Retinal pigment epithelial cell (primary cell): Measurements from ENCODE around the gene GBP1.

Source experiments
- DNase-seq: peaks from one replicate; pipeline ENCODE4 v3.0.0-alpha.2; 2010; ENCODE audit warnings: low read depth
- H3K4me3 ChIP-seq: 2 replicates; pipeline ENCODE4 v1.5.1; 2011; ENCODE audit warnings: mild to moderate bottlenecking, low read length, control low read depth, moderate library complexity
- CTCF ChIP-seq: conservative IDR thresholded peaks from 2 replicates; pipeline ENCODE4 v1.5.1; 2011; ENCODE audit warnings: low read depth, low read length, control low read depth, inconsistent platforms

The GBP1 gene

GRCh38 chr1:89044970-89045721 lies 19.9 kb downstream of the GBP1 start:
- no peak for DNase-seq
- no peak overlapping the region for H3K4me3 ChIP-seq
- TF ChIP-seq CTCF = no peak

GRCh38 chr1:89043940-89044339 lies 21.1 kb downstream of the GBP1 start:
- no peak for DNase-seq
- TF ChIP-seq CTCF = no peak
- H3K4me3 ChIP-seq = no peak overlapping the region

- no peak for DNase-seq
- H3K4me3 ChIP-seq = no peak overlapping the region
- no peak for TF ChIP-seq CTCF
These were observed 22.5 kb downstream of the GBP1 start for GRCh38 chr1:89042491-89042890.

- no peak for TF ChIP-seq CTCF
- DNase-seq = no peak
- H3K4me3 ChIP-seq = no peak overlapping the region
These were observed 23.3 kb downstream of the GBP1 start for GRCh38 chr1:89041721-89042120.

GRCh38 chr1:89041119-89041641 lies 23.8 kb downstream of the GBP1 start:
- no peak for TF ChIP-seq CTCF
- DNase-seq = no peak
- H3K4me3 ChIP-seq = no peak overlapping the region

GRCh38 chr1:89040315-89040626 lies 24.7 kb downstream of the GBP1 start:
- no peak overlapping the region for H3K4me3 ChIP-seq
- TF ChIP-seq CTCF = no peak
- no peak for DNase-seq

GRCh38 chr1:89037186-89037585 lies 27.8 kb downstream of the GBP1 start:
- no peak for TF ChIP-seq CTCF
- no peak overlapping the region for H3K4me3 ChIP-seq
- DNase-seq = no peak
